HG03103 (cell line): ENCODE results near the gene ANXA2.
"Not testable (repeated sequence)": the region's sequence is repeated elsewhere in the genome, so short reads cannot be mapped to it uniquely, and the experiment has no call there.

ENCODE experiments used
- ATAC-seq: cut with Tn5 transposase; IDR thresholded peaks from one replicate; pipeline ENCODE4 v1.9.1; 2021; ENCODE audit warnings: low read depth; ENCODE audit not compliant: unreplicated experiment

The ANXA2 gene

GRCh38 chr15:60397772-60398445 lies at the start of gene ANXA2:
Gene ANXA2 (minus strand): TSS chr15:60397986. CDS start chr15:60386075, 11,911 bp downstream.
- peak; percentile 62 for ATAC-seq

GRCh38 chr15:60444289-60444912 lies 46.6 kb upstream of the ANXA2 start:
- ATAC-seq: no peak

- no peak for ATAC-seq
Measured at GRCh38 chr15:60442763-60443162, 45.0 kb upstream of the ANXA2 start.

- ATAC-seq: no peak
Measured at GRCh38 chr15:60442031-60442650, 44.4 kb upstream of the ANXA2 start.

GRCh38 chr15:60441331-60441730 lies 43.5 kb upstream of the ANXA2 start:
- no peak for ATAC-seq

- ATAC-seq: no peak
Measured at GRCh38 chr15:60438646-60439045, 40.9 kb upstream of the ANXA2 start.

- ATAC-seq: no peak
Measured at GRCh38 chr15:60428935-60429334, 31.1 kb upstream of the ANXA2 start.

- ATAC-seq: no peak
Measured at GRCh38 chr15:60426870-60427508, 29.2 kb upstream of the ANXA2 start.

- no peak for ATAC-seq
Measured at GRCh38 chr15:60425461-60425860, 27.7 kb upstream of the ANXA2 start.

GRCh38 chr15:60424006-60424405 lies 26.2 kb upstream of the ANXA2 start:
- ATAC-seq: no peak

- ATAC-seq: no peak
Measured at GRCh38 chr15:60423537-60423936, 25.8 kb upstream of the ANXA2 start.

GRCh38 chr15:60421544-60421943 lies 23.8 kb upstream of the ANXA2 start:
- ATAC-seq: no peak

- ATAC-seq: no peak
Measured at GRCh38 chr15:60420203-60420716, 22.5 kb upstream of the ANXA2 start.

GRCh38 chr15:60419753-60420152 lies 22.0 kb upstream of the ANXA2 start:
- no peak for ATAC-seq

- no peak for ATAC-seq
Measured at GRCh38 chr15:60418096-60418495, 20.3 kb upstream of the ANXA2 start.

GRCh38 chr15:60417112-60417511 lies 19.3 kb upstream of the ANXA2 start:
- no peak for ATAC-seq

GRCh38 chr15:60416484-60416883 lies 18.7 kb upstream of the ANXA2 start:
- no peak for ATAC-seq

- ATAC-seq: no peak
Measured at GRCh38 chr15:60414016-60414682, 16.4 kb upstream of the ANXA2 start.

GRCh38 chr15:60413231-60413824 lies 15.5 kb upstream of the ANXA2 start:
- ATAC-seq: no peak

- ATAC-seq: not testable (repeated sequence)
Measured at GRCh38 chr15:60412807-60413206, 15.0 kb upstream of the ANXA2 start.
